ENCODE data around the gene CSF2. TPM values are rescaled to one million over a fixed set of nuclear protein-coding genes. Genes with fewer than 3 reads are reported as not detected.

CSF2 gene
- total RNA-seq, 1 experiment from 2014 or later, result 0.30 TPM

GRCh38 chr5:132086277-132086794 is 12.7 kb downstream of the CSF2 start:
- intact Hi-C loops (cut with micrococcal nuclease), result no loop called here

More at GRCh38 chr5:132086277-132086794, 12.7 kb downstream of the CSF2 start:
- no peaks in the 10 kb centered on the region for H3K79me2 ChIP-seq (ENCODE audit: insufficient read depth, low read length)
- no peaks in the 10 kb centered on the region for H4K20me1 ChIP-seq (ENCODE audit: insufficient read depth)
- H3K9me3 ChIP-seq (ENCODE audit: control insufficient read depth in 1 of 2, insufficient read depth in 1 of 2, low read depth in 1 of 2, low read length in 2 of 2), result no peaks in the 10 kb centered on the region
- no peak for TF ChIP-seq YY1 (IDR thresholded peaks at IDR 0.05; ENCODE audit: extremely low read depth, insufficient replicate concordance, low read depth, low read length)
- TF ChIP-seq ZNF274 (IDR thresholded peaks at IDR 0.05; ENCODE audit: low read depth, low read length), result no peak
- no peak for TF ChIP-seq POLR2A (IDR thresholded peaks at IDR 0.05; ENCODE audit: borderline replicate concordance, extremely low read depth, insufficient read depth, insufficient read length)
- TF ChIP-seq EZH2 (IDR thresholded peaks at IDR 0.05), result no peak
- TF ChIP-seq JUND (IDR thresholded peaks at IDR 0.05), result no peak
- TF ChIP-seq TCF7L2 (IDR thresholded peaks at IDR 0.05; ENCODE audit: borderline replicate concordance, extremely low read depth, insufficient read depth, insufficient read length), result no peak
- no peak for TF ChIP-seq CTCF (IDR thresholded peaks at IDR 0.05 in 2 of 3, conservative IDR thresholded peaks at IDR 0.05 in 1 of 3; ENCODE audit: borderline replicate concordance in 1 of 3, insufficient read depth in 1 of 3, low read depth in 2 of 3, low read length in 2 of 3)
- TF ChIP-seq RAD21 (IDR thresholded peaks at IDR 0.05; ENCODE audit: low read depth), result no peak
- no peak for TF ChIP-seq ZBTB33 (IDR thresholded peaks at IDR 0.05; ENCODE audit: extremely low read depth, insufficient replicate concordance, low read length)
- no peak overlapping the region for H3K27ac ChIP-seq (ENCODE audit: low read depth, low read length)
- RAD21 ChIA-PET (ENCODE audit: low non-redundant PET in 1 of 2, low total read pairs in 2 of 2, uncharacterized antibody in 2 of 2, unreplicated experiment in 2 of 2), result no interaction called here
- H3K9ac ChIP-seq (ENCODE audit: low read length), result no peak overlapping the region
- POLR2A ChIA-PET, result no interaction called here
- BruUV-seq (replicated peaks), result no TSS peak
- H3K4me1 ChIP-seq (ENCODE audit: control insufficient read depth in 1 of 2, insufficient read depth in 2 of 2, low read length in 2 of 2), result peaks cover 7 to 18% of the 10 kb centered on the region in 2 experiments; a peak in 3 of 4 replicates
- H3K9me2 ChIP-seq (ENCODE audit: insufficient read depth), result no peaks in the 10 kb centered on the region
- DNase-seq (ENCODE audit: low read depth, low spot score), result no peak
- H3K4me3 ChIP-seq (replicated peaks in 1 of 2; ENCODE audit: low read depth in 1 of 2, low read length in 2 of 2), result no peak overlapping the region
- ATAC-seq, result no peak
- CTCF ChIA-PET, result no interaction called here
- H3K4me2 ChIP-seq (ENCODE audit: low read length), result no peak overlapping the region
- no peaks in the 10 kb centered on the region for H3K36me3 ChIP-seq (ENCODE audit: control insufficient read depth in 1 of 2, insufficient read depth in 2 of 2, low read length in 2 of 2)
- H2AFZ ChIP-seq (ENCODE audit: low read depth, low read length, poor library complexity, severe bottlenecking), result no peak overlapping the region
- no peaks in the 10 kb centered on the region for H3K27me3 ChIP-seq (ENCODE audit: insufficient read depth, low read length)

All from HCT116 (cell line).